Retinal pigment epithelial cell (primary cell): ENCODE data around the gene PNPLA3.

ENCODE experiments used
- DNase-seq: peaks from one replicate; pipeline ENCODE4 v3.0.0-alpha.2; 2010; ENCODE audit warnings: low read depth
- H3K4me3 ChIP-seq: 2 replicates; pipeline ENCODE4 v1.5.1; 2011; ENCODE audit warnings: mild to moderate bottlenecking, low read length, control low read depth, moderate library complexity
- TF ChIP-seq, protein P1 (sequence below): conservative IDR thresholded peaks from 2 replicates; pipeline ENCODE4 v1.5.1; 2011; ENCODE audit warnings: low read depth, low read length, control low read depth, inconsistent platforms

Gene PNPLA3

GRCh38 chr22:43974028-43974545, 50.5 kb downstream of the PNPLA3 start:
- no peak for DNase-seq
- TF ChIP-seq, protein P1, sequence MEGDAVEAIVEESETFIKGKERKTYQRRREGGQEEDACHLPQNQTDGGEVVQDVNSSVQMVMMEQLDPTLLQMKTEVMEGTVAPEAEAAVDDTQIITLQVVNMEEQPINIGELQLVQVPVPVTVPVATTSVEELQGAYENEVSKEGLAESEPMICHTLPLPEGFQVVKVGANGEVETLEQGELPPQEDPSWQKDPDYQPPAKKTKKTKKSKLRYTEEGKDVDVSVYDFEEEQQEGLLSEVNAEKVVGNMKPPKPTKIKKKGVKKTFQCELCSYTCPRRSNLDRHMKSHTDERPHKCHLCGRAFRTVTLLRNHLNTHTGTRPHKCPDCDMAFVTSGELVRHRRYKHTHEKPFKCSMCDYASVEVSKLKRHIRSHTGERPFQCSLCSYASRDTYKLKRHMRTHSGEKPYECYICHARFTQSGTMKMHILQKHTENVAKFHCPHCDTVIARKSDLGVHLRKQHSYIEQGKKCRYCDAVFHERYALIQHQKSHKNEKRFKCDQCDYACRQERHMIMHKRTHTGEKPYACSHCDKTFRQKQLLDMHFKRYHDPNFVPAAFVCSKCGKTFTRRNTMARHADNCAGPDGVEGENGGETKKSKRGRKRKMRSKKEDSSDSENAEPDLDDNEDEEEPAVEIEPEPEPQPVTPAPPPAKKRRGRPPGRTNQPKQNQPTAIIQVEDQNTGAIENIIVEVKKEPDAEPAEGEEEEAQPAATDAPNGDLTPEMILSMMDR, result no peak
- H3K4me3 ChIP-seq, result no peak overlapping the region

- DNase-seq, result no peak
- TF ChIP-seq, protein P1, result no peak
- H3K4me3 ChIP-seq, result no peak overlapping the region
Measured at GRCh38 chr22:43975041-43975440, 51.4 kb downstream of the PNPLA3 start.

DNA sequence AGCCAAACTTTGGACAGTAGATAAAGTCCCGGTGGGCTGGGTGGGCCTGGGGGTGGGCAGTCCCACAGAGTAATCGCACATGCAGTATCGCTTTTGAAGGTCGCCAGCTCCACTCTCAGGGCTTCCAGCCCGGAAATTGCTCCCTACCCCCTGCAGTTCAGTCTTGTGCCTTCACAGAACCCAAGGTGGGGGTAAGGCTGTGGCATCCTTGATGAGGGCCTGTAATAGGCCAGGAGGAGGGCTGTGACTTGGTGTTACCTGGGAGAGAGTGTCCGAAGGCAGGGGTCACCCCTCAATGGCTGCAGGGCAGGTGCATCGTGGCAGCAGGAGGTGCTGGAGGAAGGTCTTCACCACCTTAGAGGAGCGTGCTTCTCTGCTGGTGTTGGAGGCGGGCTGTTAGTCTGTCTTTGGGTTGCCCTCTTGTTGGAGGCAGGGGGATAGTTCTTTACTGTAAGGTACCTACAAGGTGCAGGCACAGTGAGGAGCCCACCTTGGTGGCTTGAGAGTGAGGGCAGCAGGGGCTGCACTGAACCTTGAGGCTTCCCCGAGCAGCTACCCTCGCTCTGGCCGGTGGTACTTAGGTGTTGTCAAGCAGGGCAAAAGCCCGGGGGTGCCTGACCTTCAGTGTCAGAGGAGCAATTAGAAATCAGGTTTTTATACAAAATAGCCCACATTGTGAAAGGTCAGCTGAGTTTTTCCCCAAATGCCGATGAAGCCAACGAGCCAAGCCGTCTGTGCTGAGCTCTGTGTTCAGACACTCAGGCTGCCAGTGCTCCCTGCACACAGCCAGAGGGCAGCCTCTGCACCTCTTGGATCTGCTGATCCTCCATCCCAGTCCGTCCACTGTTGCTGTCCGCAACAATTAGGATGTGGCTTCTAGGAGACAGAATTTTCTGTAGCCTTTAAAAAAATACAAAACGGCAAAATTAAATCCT, 53.5 kb downstream of the PNPLA3 start:
- TF ChIP-seq, protein P1, result no peak
- no peak overlapping the region for H3K4me3 ChIP-seq
- DNase-seq, result no peak

GRCh38 chr22:43978558-43978957, 55.0 kb downstream of the PNPLA3 start:
- TF ChIP-seq, protein P1, result no peak
- no peak for DNase-seq

GRCh38 chr22:43980579-43980978, 57.0 kb downstream of the PNPLA3 start:
- TF ChIP-seq, protein P1, result no peak
- no peak for DNase-seq
- H3K4me3 ChIP-seq, result no peak overlapping the region

More at GRCh38 chr22:43978558-43978957, 55.0 kb downstream of the PNPLA3 start:
- H3K4me3 ChIP-seq, result no peak overlapping the region

DNA sequence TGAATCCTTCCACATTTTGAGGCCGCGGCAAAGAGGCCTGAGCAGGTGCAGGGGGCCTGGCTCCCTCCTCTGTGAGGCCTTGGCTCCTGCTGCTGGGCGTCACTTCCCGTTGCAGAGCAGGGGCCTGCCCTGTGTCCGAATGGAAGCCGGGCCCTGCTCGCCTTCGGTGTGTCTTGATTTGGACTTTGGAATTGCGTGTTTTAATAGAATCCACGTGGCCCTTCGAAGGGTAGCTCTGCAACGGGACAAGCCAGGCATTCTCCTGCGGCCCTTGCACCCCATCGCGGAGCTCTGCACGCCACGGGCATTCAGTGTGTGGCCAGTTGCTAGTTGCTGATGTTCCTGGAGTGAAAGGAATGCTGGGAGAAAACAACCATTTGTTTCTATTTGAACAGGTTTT, 57.4 kb downstream of the PNPLA3 start:
- no peak overlapping the region for H3K4me3 ChIP-seq
- TF ChIP-seq, protein P1, result no peak
- DNase-seq, result no peak

DNA sequence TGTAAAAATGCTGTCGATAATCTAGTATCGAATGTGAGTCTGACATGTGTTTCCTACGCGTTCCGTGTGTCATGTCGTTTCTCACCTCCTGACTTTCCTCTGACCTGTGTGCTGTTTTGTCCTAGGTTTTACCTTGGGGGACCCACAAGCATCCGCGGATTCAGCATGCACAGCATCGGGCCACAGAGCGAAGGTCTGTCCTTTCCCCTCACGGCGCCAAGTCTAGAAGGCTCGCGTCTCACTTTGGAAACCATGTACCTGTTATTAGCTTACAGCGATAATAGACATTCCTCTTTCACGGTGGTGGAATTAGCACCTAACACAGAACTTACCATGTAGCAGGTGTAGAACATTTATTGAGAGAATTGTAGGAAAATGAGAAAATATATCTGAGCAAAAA, 60.2 kb downstream of the PNPLA3 start:
- no peak overlapping the region for H3K4me3 ChIP-seq
- no peak for DNase-seq
- TF ChIP-seq, protein P1, result no peak
